GM12874 (cell line): ENCODE measurements around the gene FUNDC2.

Source experiments
- CTCF ChIP-seq: IDR thresholded peaks from 2 replicates; pipeline ENCODE4 v1.5.1; 2011; ENCODE audit warnings: low read depth, mild to moderate bottlenecking, control low read depth, low read length, moderate library complexity; ENCODE audit not compliant: insufficient read depth

FUNDC2 gene

GRCh38 chrX:155026727-155027508 is at the start of gene FUNDC2:
TSS of gene FUNDC2 (plus strand) at chrX:155026844. CDS start at chrX:155026939, 95 bp downstream.
- no peak for TF ChIP-seq CTCF

- TF ChIP-seq CTCF, result no peak
Measured at GRCh38 chrX:154979629-154980028, 47.0 kb upstream of the FUNDC2 start.

- TF ChIP-seq CTCF, result peak; percentile 45
Measured at GRCh38 chrX:154980330-154981115, 46.1 kb upstream of the FUNDC2 start.

- no peak for TF ChIP-seq CTCF
Measured at GRCh38 chrX:154981116-154981411, 45.6 kb upstream of the FUNDC2 start.

- no peak for TF ChIP-seq CTCF
Measured at GRCh38 chrX:154986826-154987575, 39.6 kb upstream of the FUNDC2 start.

- no peak for TF ChIP-seq CTCF
Measured at GRCh38 chrX:154987940-154988339, 38.7 kb upstream of the FUNDC2 start.

GRCh38 chrX:154988719-154989118 is 37.9 kb upstream of the FUNDC2 start:
- no peak for TF ChIP-seq CTCF
